Activated CD8-positive, alpha-beta memory T cell treated with anti-CD3 and anti-CD28 coated beads for 24 hours (primary cell): ENCODE data around the gene HRH2.
"Not testable (repeated sequence)": the region's sequence is repeated elsewhere in the genome, so short reads cannot be mapped to it uniquely, and the experiment has no call there.

Source experiments
- DNase-seq: peaks from one replicate; pipeline ENCODE4 v3.0.0-alpha.2; 2020

HRH2 gene

DNA sequence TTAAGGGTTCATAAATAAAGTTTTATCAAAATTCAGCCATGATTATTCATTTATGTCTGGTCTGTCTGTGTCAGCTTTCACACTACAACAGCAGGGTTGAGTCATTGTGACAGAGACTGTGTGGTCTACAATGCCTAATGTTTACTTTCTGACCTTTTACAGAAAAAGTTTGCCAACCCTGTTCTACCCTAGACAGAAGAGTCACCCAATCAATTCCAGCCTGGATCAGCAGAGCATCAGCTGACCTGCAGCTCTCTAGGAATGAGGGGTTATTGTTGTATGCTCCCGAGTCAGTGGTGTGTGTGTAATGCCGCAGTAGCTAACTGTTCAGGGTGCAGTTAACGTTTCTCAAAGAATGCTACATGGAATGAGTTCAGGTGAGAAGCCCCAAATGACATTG is 87.3 kb downstream of the HRH2 start:
- DNase-seq = no peak

DNA sequence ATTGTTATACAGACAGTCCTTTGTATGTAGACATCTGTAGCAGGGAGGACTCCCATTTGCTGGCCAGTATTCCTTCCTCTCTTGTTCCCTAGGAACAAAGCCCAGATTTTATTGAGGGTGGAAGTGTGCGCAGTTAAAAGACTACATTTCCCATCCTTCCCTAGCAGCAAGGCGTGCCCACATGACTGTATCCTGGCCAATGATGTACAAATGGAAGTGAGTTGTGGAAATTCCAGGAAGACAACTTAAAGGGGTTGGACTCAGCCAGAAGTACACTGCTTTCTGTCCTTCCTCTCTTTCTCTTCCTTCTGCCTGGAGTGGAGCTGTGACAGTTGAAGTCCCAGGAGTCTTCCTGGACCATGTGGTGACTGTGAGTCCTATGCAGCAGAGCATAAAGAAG is 89.0 kb downstream of the HRH2 start:
- DNase-seq = no peak

DNA sequence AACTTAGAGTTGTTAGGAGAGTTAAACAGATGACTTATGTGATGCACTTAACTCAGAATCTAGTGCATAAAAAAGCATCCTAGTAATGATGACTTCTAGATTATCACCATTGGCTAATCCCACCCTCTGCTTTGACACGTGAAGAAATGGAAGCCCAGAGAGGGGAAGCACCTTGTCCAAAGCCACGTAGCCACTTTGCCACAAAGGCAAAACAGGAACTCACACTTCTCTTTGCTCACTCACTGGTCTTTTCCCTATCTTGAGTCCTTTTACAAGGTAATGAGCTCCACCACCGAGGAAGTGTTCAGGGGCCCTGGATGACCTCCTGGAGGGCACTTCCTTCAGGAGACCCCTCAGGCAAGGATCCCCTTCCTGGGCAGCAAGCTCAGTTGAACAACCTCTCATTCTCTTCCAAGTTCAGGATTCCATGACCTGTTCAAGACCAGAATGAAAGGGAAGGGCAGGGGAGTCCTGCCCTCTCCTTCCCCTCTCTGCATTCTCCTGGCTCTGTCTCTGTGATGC is 89.7 kb downstream of the HRH2 start:
- peak; percentile 21 for DNase-seq

DNA sequence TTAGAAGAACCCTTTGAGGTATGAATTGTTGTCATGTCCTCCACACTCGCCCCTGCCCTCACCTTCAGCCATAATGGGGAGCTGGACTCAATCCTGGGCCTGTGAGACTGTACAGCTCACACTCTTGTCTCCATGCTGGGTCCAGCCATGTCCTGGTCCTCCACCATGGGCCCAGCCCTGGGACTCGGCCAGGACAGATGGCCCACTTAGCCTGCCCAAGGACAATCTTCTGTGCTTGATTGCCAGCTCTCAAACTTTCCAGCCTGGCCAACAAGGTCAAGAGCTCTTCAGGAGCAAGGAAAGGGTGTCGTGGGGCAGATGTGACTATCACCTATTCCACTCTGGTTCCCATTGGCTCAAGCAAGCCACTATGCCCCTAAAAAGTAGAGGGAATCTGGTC is 90.8 kb downstream of the HRH2 start:
- no peak for DNase-seq

DNA sequence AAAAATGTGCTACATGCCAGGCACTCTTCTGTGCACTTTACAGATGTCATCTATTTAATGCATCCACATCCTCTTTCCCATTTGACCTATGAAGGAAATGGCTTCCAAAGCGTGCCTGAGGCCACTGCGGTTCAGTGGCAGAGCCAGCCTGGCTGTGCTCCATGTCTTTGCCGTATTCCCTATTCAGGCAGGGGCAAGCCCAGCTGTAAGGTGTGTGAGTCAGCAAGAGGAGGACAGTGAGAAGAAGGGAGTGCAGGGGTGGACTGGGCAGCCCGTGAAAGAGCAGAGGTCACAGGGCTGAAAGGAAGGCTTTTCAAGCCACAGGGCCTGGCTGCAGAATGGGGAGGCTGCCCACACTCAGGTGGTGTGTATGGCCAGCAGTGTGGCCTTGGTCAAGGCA is 91.7 kb downstream of the HRH2 start:
- peak; percentile 28 for DNase-seq

DNA sequence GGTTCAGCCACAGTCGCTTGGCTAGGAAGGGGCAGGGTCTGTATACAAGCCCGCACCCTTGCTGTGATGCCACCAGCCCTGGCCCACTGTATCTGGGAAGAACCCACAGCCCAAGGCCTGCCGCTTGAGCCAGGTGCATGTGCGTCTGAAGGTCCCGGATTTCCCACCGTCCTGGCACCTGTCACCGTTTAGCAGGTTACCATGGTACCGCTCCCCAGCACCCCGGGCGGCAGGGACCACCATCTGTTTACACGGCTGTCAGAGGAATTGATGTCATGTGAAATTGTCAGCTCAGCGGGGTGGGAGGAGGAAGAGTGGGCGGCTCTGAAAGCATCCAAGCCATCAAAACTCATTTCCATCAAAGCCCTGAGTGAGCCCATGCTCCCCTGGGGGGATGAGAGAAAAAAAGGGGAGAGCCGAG is 92.7 kb downstream of the HRH2 start:
- DNase-seq = peak; percentile 17

DNA sequence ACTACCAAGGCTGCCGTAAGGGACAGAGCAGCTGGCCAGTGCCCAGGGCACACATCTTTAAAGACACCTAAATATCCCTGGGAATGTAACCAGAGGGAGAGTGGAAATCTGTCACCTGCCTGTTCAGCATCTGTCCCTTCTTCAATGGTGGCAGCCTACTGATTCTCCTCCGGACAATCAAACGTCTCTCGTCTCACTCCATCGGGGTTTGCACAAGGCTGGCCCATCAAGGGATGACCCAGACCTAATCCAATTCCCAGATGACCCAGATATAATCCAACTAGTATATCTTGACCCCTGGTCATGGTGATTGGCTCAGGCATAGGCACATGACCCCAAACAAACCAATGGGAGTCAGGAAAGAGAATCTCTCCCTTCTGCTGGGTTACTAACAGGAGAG is 93.5 kb downstream of the HRH2 start:
- DNase-seq = peak; percentile 38

DNA sequence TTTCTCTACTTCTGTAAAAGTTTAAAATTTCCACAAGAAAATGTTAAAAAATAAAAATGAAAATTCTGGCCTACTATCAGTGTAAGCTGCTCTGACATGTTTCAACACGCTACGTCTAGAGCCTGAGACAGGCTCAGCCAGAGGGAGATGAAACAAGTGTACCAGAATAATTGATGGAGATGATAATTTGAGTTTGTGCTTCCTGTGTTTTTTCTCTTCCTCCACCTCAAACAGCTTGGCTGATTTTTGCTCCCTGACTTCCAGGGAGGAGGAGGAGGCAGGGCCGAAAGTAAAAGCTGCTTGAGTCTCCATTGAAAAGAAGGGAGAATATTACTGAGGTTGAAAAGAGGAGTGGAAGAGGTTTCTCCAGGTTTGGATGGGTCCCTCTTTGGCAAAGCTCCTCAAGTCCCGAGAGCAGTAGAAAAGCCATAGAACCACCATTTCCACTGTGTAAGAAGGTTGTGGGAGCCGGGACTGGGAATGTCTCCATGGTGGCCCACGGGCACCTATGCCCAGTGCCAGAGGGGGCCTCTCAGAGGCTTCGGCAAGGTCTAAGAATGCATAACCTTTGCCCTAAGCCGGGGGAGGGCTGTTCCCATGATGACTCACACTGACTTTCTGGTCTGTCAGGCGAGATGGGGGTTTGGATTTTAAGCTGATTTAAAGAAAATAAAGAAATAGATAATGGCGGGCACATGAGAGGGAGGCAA is 95.1 kb downstream of the HRH2 start:
- DNase-seq = peak; percentile 19

DNA sequence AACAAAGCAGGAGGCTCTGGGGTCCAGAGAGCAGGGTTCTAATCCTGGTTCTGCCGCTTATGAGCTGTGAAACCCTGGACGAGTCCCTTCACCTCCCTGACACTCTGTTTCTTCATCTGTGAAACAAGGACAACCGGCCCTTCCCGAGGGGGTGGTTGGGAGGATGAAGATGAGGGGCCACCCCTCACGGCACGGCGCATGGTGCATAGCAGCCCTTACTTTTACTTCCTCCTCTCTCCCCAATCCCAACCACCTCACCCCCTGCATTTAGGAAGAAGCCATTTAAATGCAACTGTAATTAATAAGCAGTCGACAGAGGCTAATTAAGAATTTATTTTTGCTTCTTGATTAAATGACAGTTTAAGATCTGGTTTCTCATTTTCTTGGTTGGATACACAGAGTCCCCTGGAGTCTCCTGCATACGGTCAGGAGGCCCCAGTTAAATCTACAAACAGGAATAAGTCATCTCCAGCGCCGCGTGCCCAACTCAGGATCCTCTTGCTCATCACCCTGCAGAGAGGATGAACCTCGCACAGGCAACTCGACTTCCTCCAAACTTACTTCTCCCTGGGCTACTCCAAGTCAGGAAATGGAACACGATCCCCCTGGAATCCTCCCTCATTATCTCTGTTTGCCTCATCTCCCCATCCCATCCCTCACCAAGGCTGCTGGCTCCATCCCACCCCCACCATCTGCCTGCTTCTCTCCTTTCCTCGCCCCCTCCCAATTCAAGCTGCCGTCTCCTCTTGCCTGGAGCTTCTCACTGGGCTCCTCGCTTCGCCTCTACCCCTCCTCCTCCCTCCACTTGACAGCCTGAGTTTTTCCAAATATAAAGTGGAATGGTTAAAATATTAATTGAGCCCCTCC is 95.9 kb downstream of the HRH2 start:
- DNase-seq = no peak

DNA sequence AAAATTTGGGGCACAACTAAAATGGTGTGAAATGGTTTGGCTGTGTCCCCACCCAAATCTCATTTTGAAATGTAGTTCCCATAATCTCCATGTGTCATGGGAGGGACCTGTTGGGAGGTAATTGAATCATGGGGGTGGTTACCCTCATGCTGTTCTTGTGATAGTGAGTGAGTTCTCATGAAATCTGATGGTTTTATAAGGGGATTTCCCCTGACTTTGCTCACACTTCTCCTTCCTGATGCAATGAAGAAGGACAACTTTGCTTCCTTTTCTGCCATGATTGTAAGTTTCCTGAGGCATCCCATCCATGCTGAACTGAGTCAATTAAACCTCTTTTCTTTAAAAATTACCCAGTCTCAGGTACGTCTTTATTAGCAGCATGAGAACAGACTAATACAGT is 102.1 kb downstream of the HRH2 start:
- not testable (repeated sequence) for DNase-seq
